Smooth muscle cell (in vitro differentiated cells): ENCODE results near the gene MYLK4. TPM values are rescaled to one million over a fixed set of nuclear protein-coding genes. Genes with fewer than 3 reads are reported as not detected.

Experiments
- DNase-seq: peaks from one replicate; lab custom pipeline; 2025; ENCODE audit not compliant: unreplicated experiment; lab: John Stamatoyannopoulos, UW
- H2AFZ ChIP-seq: fragments of 200-600 bp; sonication (generic); 2 replicates; pipeline ENCODE4 v1.6.0; 2016; ENCODE audit warnings: antibody characterized with exemption, low read depth, mild to moderate bottlenecking
- H3F3A ChIP-seq: fragments of 200-600 bp; sonication (generic); 2 replicates; pipeline ENCODE4 v1.6.0; 2017; ENCODE audit warnings: antibody characterized with exemption, low read depth
- H3K27ac ChIP-seq: fragments of 200-600 bp; sonication (generic); 2 replicates; pipeline ENCODE4 v1.5.1; 2016; ENCODE audit warnings: low read depth, mild to moderate bottlenecking
- H3K27me3 ChIP-seq: fragments of 200-600 bp; sonication (generic); 2 replicates; pipeline ENCODE4 v1.6.1; 2016; ENCODE audit warnings: low read depth, mild to moderate bottlenecking
- H3K36me3 ChIP-seq: fragments of 200-600 bp; sonication (generic); 2 replicates; pipeline ENCODE4 v1.5.1; 2016; ENCODE audit warnings: low read depth
- H3K4me1 ChIP-seq: fragments of 200-600 bp; sonication (generic); 2 replicates; pipeline ENCODE4 v1.5.1; 2016; ENCODE audit warnings: low read depth
- H3K4me2 ChIP-seq: fragments of 200-600 bp; sonication (generic); 2 replicates; pipeline ENCODE4 v1.6.0; 2016; ENCODE audit warnings: mild to moderate bottlenecking
- H3K4me3 ChIP-seq: fragments of 200-600 bp; sonication (generic); 2 replicates; pipeline ENCODE4 v1.5.1; 2016; ENCODE audit warnings: mild to moderate bottlenecking
- H3K79me2 ChIP-seq: fragments of 200-600 bp; sonication (generic); 2 replicates; pipeline ENCODE4 v1.6.0; 2016; ENCODE audit warnings: low read depth, mild to moderate bottlenecking
- H3K9ac ChIP-seq: fragments of 200-600 bp; sonication (generic); 2 replicates; pipeline ENCODE4 v1.6.0; 2016; ENCODE audit warnings: low read depth
- H3K9me3 ChIP-seq: fragments of 200-600 bp; sonication (generic); replicated peaks from 2 replicates; pipeline ENCODE4 v1.5.1; 2016; ENCODE audit warnings: low read depth
- H4K20me1 ChIP-seq: fragments of 200-600 bp; sonication (generic); 2 replicates; pipeline ENCODE4 v1.6.0; 2016; ENCODE audit warnings: low read depth
- WGBS: methylation state at CpG from one replicate; pipeline ENCODE4 v1.1.7; 2016; ENCODE audit warnings: low lambda C conversion rate; 5-methylcytosine and 5-hydroxymethylcytosine counted together
- polyA plus RNA-seq: library from polyadenylated mRNA; unstranded; fragments of >200 nt; fragmentation: Nextera tagmentation; extraction: Ambion mirVana; gene quantifications from 2 replicates; pipeline ENCODE4 v1.2.1, GENCODE V29; 2016
- total RNA-seq: library from RNA; depleted of rRNA; stranded (reverse); fragments of >200 nt; gene quantifications from 2 replicates; pipeline ENCODE4 v1.2.3, GENCODE V29; 2014
- TF ChIP-seq, protein P1 (sequence below): fragments of 200-600 bp; sonication (generic); IDR thresholded peaks from 2 replicates; pipeline ENCODE4 v1.5.1; 2017; ENCODE audit warnings: borderline replicate concordance, mild to moderate bottlenecking, antibody characterized with exemption; ENCODE audit not compliant: insufficient read depth, poor library complexity, severe bottlenecking

Gene MYLK4
- 0.90 and 0.99 TPM in 2 replicates for total RNA-seq
- 0.21 TPM in 1 of 2 replicates, not detected in the other for polyA plus RNA-seq

DNA sequence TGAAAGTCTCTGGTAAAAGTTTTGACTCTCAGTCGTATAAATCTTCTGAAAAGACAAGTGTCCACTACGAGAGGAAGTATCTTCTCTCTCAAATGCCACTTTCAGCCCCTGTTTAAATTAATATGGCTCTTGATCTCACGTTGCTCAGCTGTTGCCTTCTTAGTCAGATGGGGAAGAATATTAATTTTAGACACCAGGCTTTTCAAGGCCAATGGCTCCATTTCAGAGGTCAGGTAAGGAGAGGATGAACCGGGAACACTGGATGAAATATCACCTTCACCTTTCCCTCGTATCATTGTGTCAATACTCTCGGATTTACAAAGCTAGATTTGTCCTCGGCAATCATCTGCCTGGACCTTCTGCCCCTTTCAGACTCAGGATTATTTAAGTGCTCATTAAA, at the start of gene MYLK4:
MYLK4 (minus strand) TSS at position 91 of the 400 bp plus-strand sequence. CDS start 1,628 bp downstream, outside the sequence.
- 89% methylated on average over 7 of the region's 7 CpGs for WGBS
- H3K4me1 ChIP-seq: peaks cover 24% of the 10 kb centered on the region
- H3K27ac ChIP-seq: no peak within 1 kb of the TSS
- TF ChIP-seq, protein P1, sequence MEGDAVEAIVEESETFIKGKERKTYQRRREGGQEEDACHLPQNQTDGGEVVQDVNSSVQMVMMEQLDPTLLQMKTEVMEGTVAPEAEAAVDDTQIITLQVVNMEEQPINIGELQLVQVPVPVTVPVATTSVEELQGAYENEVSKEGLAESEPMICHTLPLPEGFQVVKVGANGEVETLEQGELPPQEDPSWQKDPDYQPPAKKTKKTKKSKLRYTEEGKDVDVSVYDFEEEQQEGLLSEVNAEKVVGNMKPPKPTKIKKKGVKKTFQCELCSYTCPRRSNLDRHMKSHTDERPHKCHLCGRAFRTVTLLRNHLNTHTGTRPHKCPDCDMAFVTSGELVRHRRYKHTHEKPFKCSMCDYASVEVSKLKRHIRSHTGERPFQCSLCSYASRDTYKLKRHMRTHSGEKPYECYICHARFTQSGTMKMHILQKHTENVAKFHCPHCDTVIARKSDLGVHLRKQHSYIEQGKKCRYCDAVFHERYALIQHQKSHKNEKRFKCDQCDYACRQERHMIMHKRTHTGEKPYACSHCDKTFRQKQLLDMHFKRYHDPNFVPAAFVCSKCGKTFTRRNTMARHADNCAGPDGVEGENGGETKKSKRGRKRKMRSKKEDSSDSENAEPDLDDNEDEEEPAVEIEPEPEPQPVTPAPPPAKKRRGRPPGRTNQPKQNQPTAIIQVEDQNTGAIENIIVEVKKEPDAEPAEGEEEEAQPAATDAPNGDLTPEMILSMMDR: no peak
- DNase-seq: no peak
- no peaks in the 10 kb centered on the region for H4K20me1 ChIP-seq
- no peaks in the 10 kb centered on the region for H3F3A ChIP-seq
- H3K27me3 ChIP-seq: no peaks in the 10 kb centered on the region
- H3K9me3 ChIP-seq: no peaks in the 10 kb centered on the region
- H3K36me3 ChIP-seq: no peaks in the 10 kb centered on the region
- H3K4me2 ChIP-seq: no peak within 1 kb of the TSS
- no peaks in the 10 kb centered on the region for H3K79me2 ChIP-seq
- no peak within 1 kb of the TSS for H3K4me3 ChIP-seq
- H2AFZ ChIP-seq: no peak within 1 kb of the TSS
- no peak within 1 kb of the TSS for H3K9ac ChIP-seq

DNA sequence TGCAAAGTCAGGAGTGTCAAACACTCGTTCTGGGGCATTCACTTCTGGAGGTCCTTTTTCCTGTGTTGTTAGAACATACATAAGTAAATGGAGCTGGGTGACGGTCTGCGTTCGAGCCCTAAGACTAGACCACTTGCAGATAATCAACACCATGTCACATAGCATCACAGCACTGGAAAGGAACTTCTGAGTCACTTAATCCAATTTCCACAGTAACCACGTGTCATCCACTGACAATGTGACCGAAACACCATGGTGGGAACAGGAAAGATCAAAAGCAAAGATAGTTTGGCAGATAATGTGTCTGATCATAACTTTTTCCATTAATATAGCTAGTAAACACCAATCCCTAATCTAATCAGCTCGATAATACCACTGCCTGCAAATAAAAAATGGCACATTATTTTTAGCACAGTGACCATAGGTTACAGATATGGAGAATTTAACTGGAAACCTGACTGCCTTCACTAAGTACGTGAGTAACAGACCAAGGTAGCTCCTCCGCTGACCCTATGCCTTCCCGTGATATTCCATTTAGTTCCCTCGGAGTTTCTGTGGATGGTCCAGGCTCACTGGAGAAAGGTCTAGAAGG, 49.3 kb upstream of the MYLK4 start:
- Histone ChIP-seq H3K27me3 (no peaks in the 10 kb centered on the region), H3K79me2 (no peaks in the 10 kb centered on the region), H3K36me3 (no peaks in the 10 kb centered on the region), H3K27ac (peak overlapping the region; percentile 40), H3K4me3 (no peak overlapping the region), H3K4me1 (no peaks in the 10 kb centered on the region), H2AFZ (no peak overlapping the region), H4K20me1 (no peaks in the 10 kb centered on the region), H3F3A (no peaks in the 10 kb centered on the region), H3K4me2 (no peak overlapping the region), H3K9me3 (no peaks in the 10 kb centered on the region), H3K9ac (no peak overlapping the region)
- WGBS: 47% methylated on average over 11 of the region's 11 CpGs
- no peak for DNase-seq
- TF ChIP-seq, protein P1: no peak

DNA sequence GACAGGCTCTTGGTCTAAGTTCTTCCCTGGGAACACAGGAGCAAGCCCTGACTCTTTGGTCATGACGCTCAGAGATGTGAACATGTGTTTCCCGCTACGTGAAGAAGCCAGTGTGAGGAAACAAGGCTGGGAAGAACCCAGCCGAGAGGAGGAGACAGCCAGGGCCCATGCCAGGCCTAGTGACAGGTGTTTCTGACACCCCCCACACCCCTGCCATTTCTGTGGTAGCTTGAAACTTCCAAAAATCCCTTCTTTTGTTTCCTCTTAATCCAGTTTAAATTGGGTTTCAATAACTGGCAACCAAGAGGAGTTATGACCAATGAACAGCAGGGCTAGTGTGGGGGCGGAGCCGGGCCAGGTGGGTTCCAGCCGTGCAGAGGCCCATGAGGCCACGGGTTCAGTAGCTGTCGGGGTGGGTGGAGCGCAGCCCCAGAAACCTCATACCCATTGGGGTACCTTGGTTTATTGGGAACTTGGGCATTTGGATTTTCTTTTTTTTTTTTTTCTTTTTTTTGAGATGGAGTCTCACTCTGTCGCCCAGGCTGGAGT, 47.9 kb upstream of the MYLK4 start:
- H3K9me3 ChIP-seq: no peaks in the 10 kb centered on the region
- no peak overlapping the region for H3K27ac ChIP-seq
- H3K36me3 ChIP-seq: no peaks in the 10 kb centered on the region
- no peaks in the 10 kb centered on the region for H3K27me3 ChIP-seq
- no peak overlapping the region for H3K4me3 ChIP-seq
- no peaks in the 10 kb centered on the region for H3F3A ChIP-seq
- H3K79me2 ChIP-seq: no peaks in the 10 kb centered on the region
- no peaks in the 10 kb centered on the region for H4K20me1 ChIP-seq
- no peak overlapping the region for H3K4me2 ChIP-seq
- WGBS: 92% methylated on average over 11 of the region's 11 CpGs
- TF ChIP-seq, protein P1: no peak
- H3K4me1 ChIP-seq: no peaks in the 10 kb centered on the region
- H2AFZ ChIP-seq: no peak overlapping the region
- H3K9ac ChIP-seq: no peak overlapping the region
- no peak for DNase-seq
